Breast epithelium (tissue), 4 donors: ENCODE results near the gene GCH1. TPM values are rescaled to one million over a fixed set of nuclear protein-coding genes. Genes with fewer than 3 reads are reported as not detected.

Experiments
- DNase-seq, 2 donors: peaks; one replicate each; pipeline ENCODE4 v3.0.0-alpha.2; 2019; ENCODE audit warnings: low spot score in 2 of 2
- H3K27ac ChIP-seq, 2 donors: fragments of 200-600 bp; sonication (generic) in 1 of 2; one replicate each; pipeline ENCODE4 v1.5.1; 2016 to 2019; ENCODE audit warnings: mild to moderate bottlenecking in 1 of 2
- H3K27me3 ChIP-seq, 2 donors: fragments of 200-600 bp; sonication (generic) in 1 of 2; one replicate each; pipeline versions ENCODE4 v1.5.1 to v1.6.0; 2017 to 2019; ENCODE audit warnings: control low read depth in 1 of 2, mild to moderate bottlenecking in 1 of 2
- H3K36me3 ChIP-seq: fragments of 200-600 bp; one replicate; pipeline ENCODE4 v1.5.1; 2019
- H3K4me1 ChIP-seq, 2 donors: fragments of 200-600 bp; sonication (generic); one replicate each; pipeline ENCODE4 v1.5.1; 2016 to 2019; ENCODE audit warnings: control low read depth in 1 of 2
- H3K4me3 ChIP-seq, 3 donors: fragments of 200-600 bp; sonication (generic); 1 replicate in 2 of 3; 2 replicates in 1 of 3; pipeline ENCODE4 v1.5.1; 2016 to 2019; ENCODE audit warnings: mild to moderate bottlenecking in 3 of 3, moderate library complexity in 2 of 3
- H3K9me3 ChIP-seq, 2 donors: fragments of 200-600 bp; sonication (generic) in 1 of 2; one replicate each; pipeline ENCODE4 v1.5.1; 2016 to 2019; ENCODE audit warnings: control low read depth in 1 of 2
- CTCF ChIP-seq, 3 donors: fragments of 450-650 bp; IDR thresholded peaks; one replicate each; pipeline ENCODE4 v1.5.1; 2016 to 2017; ENCODE audit warnings: antibody characterized with exemption in 3 of 3, mild to moderate bottlenecking in 3 of 3, moderate library complexity in 3 of 3
- POLR2A ChIP-seq: fragments of 450-650 bp; IDR thresholded peaks from one replicate; pipeline ENCODE4 v1.6.1; 2016; ENCODE audit warnings: antibody characterized with exemption, mild to moderate bottlenecking, moderate library complexity
- POLR2AphosphoS5 ChIP-seq, 3 donors: sonication (generic); formaldehyde crosslinking; IDR thresholded peaks; one replicate each; pipeline ENCODE4 v1.6.1; 2017; ENCODE audit warnings: antibody characterized with exemption in 3 of 3
- intact Hi-C: fragments of 100-400 bp; cut with DNase I; formaldehyde crosslinking; loops from one replicate; pipeline ENCODE4 v1.15.1; 2023; ENCODE audit warnings: low total_unique reads
- total RNA-seq, 3 donors: library from RNA; depleted of rRNA; stranded (reverse); fragments of >200 nt; gene quantifications; one replicate each; pipeline ENCODE4 v1.1.0, GENCODE V29; 2016

GCH1 gene
- total RNA-seq, 3 donors from 2014 or later = 3.4 to 20.1 (median 19.3) TPM

GRCh38 chr14:54815016-54815415 lies 87.6 kb downstream of the GCH1 start:
- Histone ChIP-seq H3K4me1 (no peaks in the 10 kb centered on the region), H3K27ac (no peak overlapping the region), H3K27me3 (no peaks in the 10 kb centered on the region), H3K9me3 (no peaks in the 10 kb centered on the region), H3K4me3 (no peak overlapping the region), H3K36me3 (no peaks in the 10 kb centered on the region)
- no peak for DNase-seq
- intact Hi-C loops = no loop called here
- TF ChIP-seq CTCF (IDR thresholded peaks at IDR 0.05) (no peak), POLR2AphosphoS5 (IDR thresholded peaks at IDR 0.05) (no peak), POLR2A (no peak)

GRCh38 chr14:54814076-54814475 lies 88.5 kb downstream of the GCH1 start:
- Histone ChIP-seq H3K4me3 (no peak overlapping the region), H3K27ac (no peak overlapping the region), H3K9me3 (no peaks in the 10 kb centered on the region), H3K4me1 (no peaks in the 10 kb centered on the region), H3K36me3 (no peaks in the 10 kb centered on the region), H3K27me3 (no peaks in the 10 kb centered on the region)
- TF ChIP-seq POLR2A (no peak), CTCF (IDR thresholded peaks at IDR 0.05) (no peak), POLR2AphosphoS5 (IDR thresholded peaks at IDR 0.05) (no peak)
- intact Hi-C loops = no loop called here
- no peak for DNase-seq

- TF ChIP-seq POLR2A = no peak
- no peak for TF ChIP-seq POLR2AphosphoS5 (IDR thresholded peaks at IDR 0.05)
- no peak for TF ChIP-seq CTCF (IDR thresholded peaks at IDR 0.05)
- no peaks in the 10 kb centered on the region for H3K4me1 ChIP-seq
- H3K4me3 ChIP-seq = no peak overlapping the region
- no peaks in the 10 kb centered on the region for H3K27me3 ChIP-seq
- no peak overlapping the region for H3K27ac ChIP-seq
- H3K36me3 ChIP-seq = no peaks in the 10 kb centered on the region
- H3K9me3 ChIP-seq = no peaks in the 10 kb centered on the region
- intact Hi-C loops = no loop called here
- no peak for DNase-seq
Measured at GRCh38 chr14:54813081-54813480, 89.5 kb downstream of the GCH1 start.

GRCh38 chr14:54812617-54813016 lies 90.0 kb downstream of the GCH1 start:
- TF ChIP-seq CTCF (IDR thresholded peaks at IDR 0.05) (no peak), POLR2AphosphoS5 (IDR thresholded peaks at IDR 0.05) (no peak), POLR2A (no peak)
- no peak overlapping the region for H3K27ac ChIP-seq
- no peaks in the 10 kb centered on the region for H3K4me1 ChIP-seq
- DNase-seq = no peak
- no peaks in the 10 kb centered on the region for H3K27me3 ChIP-seq
- no peaks in the 10 kb centered on the region for H3K36me3 ChIP-seq
- no peaks in the 10 kb centered on the region for H3K9me3 ChIP-seq
- intact Hi-C loops = no loop called here
- H3K4me3 ChIP-seq = no peak overlapping the region

GRCh38 chr14:54809767-54810166 lies 92.9 kb downstream of the GCH1 start:
- no peak for TF ChIP-seq POLR2AphosphoS5 (IDR thresholded peaks at IDR 0.05)
- no peak for TF ChIP-seq CTCF (IDR thresholded peaks at IDR 0.05)
- no peak for TF ChIP-seq POLR2A
- Histone ChIP-seq H3K27ac (no peak overlapping the region), H3K27me3 (no peaks in the 10 kb centered on the region), H3K36me3 (no peaks in the 10 kb centered on the region), H3K4me3 (no peak overlapping the region), H3K9me3 (no peaks in the 10 kb centered on the region), H3K4me1 (no peaks in the 10 kb centered on the region)
- intact Hi-C loops = no loop called here
- DNase-seq = no peak
